GM18867 (cell line): ENCODE measurements around the gene CCNE1.
"Not testable (repeated sequence)": the region's sequence is repeated elsewhere in the genome, so short reads cannot be mapped to it uniquely, and the experiment has no call there.

ENCODE experiments used
- ATAC-seq: cut with Tn5 transposase; IDR thresholded peaks from one replicate; pipeline ENCODE4 v1.9.1; 2021; ENCODE audit warnings: mild to moderate bottlenecking, moderate library complexity; ENCODE audit not compliant: unreplicated experiment

The CCNE1 gene

GRCh38 chr19:29812080-29812880 lies 489 bp downstream of the CCNE1 start:
- ATAC-seq = peak; percentile 15

GRCh38 chr19:29812881-29813275 lies 1.1 kb downstream of the CCNE1 start:
- ATAC-seq = no peak

- ATAC-seq = no peak
Measured at GRCh38 chr19:29813642-29814041, 1.9 kb downstream of the CCNE1 start.

GRCh38 chr19:29815231-29815630 lies 3.4 kb downstream of the CCNE1 start:
- ATAC-seq = peak; percentile 43

- no peak for ATAC-seq
Measured at GRCh38 chr19:29817316-29817715, 5.5 kb downstream of the CCNE1 start.

- no peak for ATAC-seq
Measured at GRCh38 chr19:29819300-29819699, 7.5 kb downstream of the CCNE1 start.

GRCh38 chr19:29819986-29820385 lies 8.2 kb downstream of the CCNE1 start:
- no peak for ATAC-seq

- ATAC-seq = no peak
Measured at GRCh38 chr19:29823581-29824330, 12.0 kb downstream of the CCNE1 start.

GRCh38 chr19:29825263-29825662 lies 13.5 kb downstream of the CCNE1 start:
- not testable (repeated sequence) for ATAC-seq

GRCh38 chr19:29831041-29831548 lies 19.3 kb downstream of the CCNE1 start:
- ATAC-seq = no peak

GRCh38 chr19:29831686-29832085 lies 19.9 kb downstream of the CCNE1 start:
- no peak for ATAC-seq

GRCh38 chr19:29832801-29833200 lies 21.0 kb downstream of the CCNE1 start:
- ATAC-seq = no peak

- no peak for ATAC-seq
Measured at GRCh38 chr19:29833614-29834261, 21.9 kb downstream of the CCNE1 start.

GRCh38 chr19:29834991-29835846 lies 23.4 kb downstream of the CCNE1 start:
- no peak for ATAC-seq

- ATAC-seq = no peak
Measured at GRCh38 chr19:29836409-29836825, 24.6 kb downstream of the CCNE1 start.

- peak; percentile 67 for ATAC-seq
Measured at GRCh38 chr19:29837448-29837981, 25.7 kb downstream of the CCNE1 start.

GRCh38 chr19:29837996-29838395 lies 26.2 kb downstream of the CCNE1 start:
- ATAC-seq = no peak

GRCh38 chr19:29840066-29840950 lies 28.5 kb downstream of the CCNE1 start:
- ATAC-seq = no peak

- ATAC-seq = no peak
Measured at GRCh38 chr19:29841209-29841558, 29.4 kb downstream of the CCNE1 start.
